ENCODE data around the gene ASPSCR1. TPM values are rescaled to one million over a fixed set of nuclear protein-coding genes. Genes with fewer than 3 reads are reported as not detected.

Gene ASPSCR1
- total and polyA plus RNA-seq, 2 of the 13 experiments (the other 11 are each of a cell fraction or from before 2014, with no cell fraction given): 274 to 314 TPM

- TF ChIP-seq, protein P1, sequence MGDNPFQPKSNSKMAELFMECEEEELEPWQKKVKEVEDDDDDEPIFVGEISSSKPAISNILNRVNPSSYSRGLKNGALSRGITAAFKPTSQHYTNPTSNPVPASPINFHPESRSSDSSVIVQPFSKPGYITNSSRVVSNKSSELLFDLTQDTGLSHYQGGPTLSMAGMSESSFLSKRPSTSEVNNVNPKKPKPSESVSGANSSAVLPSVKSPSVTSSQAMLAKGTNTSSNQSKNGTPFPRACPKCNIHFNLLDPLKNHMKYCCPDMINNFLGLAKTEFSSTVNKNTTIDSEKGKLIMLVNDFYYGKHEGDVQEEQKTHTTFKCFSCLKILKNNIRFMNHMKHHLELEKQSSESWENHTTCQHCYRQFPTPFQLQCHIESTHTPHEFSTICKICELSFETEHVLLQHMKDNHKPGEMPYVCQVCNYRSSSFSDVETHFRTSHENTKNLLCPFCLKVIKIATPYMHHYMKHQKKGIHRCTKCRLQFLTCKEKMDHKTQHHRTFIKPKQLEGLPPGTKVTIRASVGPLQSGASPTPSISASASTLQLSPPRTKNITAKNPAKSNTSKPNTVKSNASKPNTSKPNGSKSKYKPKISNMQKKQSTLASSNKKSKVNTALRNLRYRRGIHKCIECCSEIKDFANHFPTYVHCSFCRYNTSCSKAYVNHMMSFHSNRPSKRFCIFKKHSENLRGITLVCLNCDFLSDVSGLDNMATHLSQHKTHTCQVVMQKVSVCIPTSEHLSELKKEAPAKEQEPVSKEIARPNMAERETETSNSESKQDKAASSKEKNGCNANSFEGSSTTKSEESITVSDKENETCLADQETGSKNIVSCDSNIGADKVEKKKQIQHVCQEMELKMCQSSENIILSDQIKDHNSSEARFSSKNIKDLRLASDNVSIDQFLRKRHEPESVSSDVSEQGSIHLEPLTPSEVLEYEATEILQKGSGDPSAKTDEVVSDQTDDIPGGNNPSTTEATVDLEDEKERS (CRISPR knock-in tag; IDR thresholded peaks at IDR 0.05): peak; percentile 86
- TF ChIP-seq ZBTB21 (CRISPR knock-in tag; IDR thresholded peaks at IDR 0.05) (peak; percentile 68), ARNT2 (CRISPR knock-in tag; IDR thresholded peaks at IDR 0.05; ENCODE audit: low read depth) (peak; percentile 92), ZNF33A (CRISPR knock-in tag; IDR thresholded peaks at IDR 0.05; ENCODE audit: borderline replicate concordance) (no peak), ZSCAN21 (CRISPR knock-in tag; IDR thresholded peaks at IDR 0.05; ENCODE audit: borderline replicate concordance) (peak; percentile 77; the same call in 1 of the 2 replicates), PRMT3 (CRISPR knock-in tag; IDR thresholded peaks at IDR 0.05; ENCODE audit: borderline replicate concordance, low read depth) (no peak), BCL6 (CRISPR knock-in tag; IDR thresholded peaks at IDR 0.05) (no peak; the same call in 1 of the 2 replicates), HOXD1 (CRISPR knock-in tag; IDR thresholded peaks at IDR 0.05) (no peak; the same call in none of the 2 replicates), ZNF616 (CRISPR knock-in tag; IDR thresholded peaks at IDR 0.05; ENCODE audit: low read depth) (0 out of 2 replicates have a peak, but pooled peaks have one; percentile 29)
- TF ChIP-seq, protein P2, sequence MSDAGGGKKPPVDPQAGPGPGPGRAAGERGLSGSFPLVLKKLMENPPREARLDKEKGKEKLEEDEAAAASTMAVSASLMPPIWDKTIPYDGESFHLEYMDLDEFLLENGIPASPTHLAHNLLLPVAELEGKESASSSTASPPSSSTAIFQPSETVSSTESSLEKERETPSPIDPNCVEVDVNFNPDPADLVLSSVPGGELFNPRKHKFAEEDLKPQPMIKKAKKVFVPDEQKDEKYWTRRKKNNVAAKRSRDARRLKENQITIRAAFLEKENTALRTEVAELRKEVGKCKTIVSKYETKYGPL (CRISPR knock-in tag; IDR thresholded peaks at IDR 0.05): no peak; the same call in 1 of the 2 replicates
- TF ChIP-seq, protein P3, sequence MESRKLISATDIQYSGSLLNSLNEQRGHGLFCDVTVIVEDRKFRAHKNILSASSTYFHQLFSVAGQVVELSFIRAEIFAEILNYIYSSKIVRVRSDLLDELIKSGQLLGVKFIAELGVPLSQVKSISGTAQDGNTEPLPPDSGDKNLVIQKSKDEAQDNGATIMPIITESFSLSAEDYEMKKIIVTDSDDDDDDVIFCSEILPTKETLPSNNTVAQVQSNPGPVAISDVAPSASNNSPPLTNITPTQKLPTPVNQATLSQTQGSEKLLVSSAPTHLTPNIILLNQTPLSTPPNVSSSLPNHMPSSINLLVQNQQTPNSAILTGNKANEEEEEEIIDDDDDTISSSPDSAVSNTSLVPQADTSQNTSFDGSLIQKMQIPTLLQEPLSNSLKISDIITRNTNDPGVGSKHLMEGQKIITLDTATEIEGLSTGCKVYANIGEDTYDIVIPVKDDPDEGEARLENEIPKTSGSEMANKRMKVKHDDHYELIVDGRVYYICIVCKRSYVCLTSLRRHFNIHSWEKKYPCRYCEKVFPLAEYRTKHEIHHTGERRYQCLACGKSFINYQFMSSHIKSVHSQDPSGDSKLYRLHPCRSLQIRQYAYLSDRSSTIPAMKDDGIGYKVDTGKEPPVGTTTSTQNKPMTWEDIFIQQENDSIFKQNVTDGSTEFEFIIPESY (CRISPR knock-in tag; IDR thresholded peaks at IDR 0.05): peak; percentile 97
Measured at GRCh38 chr17:82003411-82004381, 26.3 kb downstream of the ASPSCR1 start (continued).
